HepG2 (cell line): ENCODE data around the gene SGPL1. TPM values are rescaled to one million over a fixed set of nuclear protein-coding genes. Genes with fewer than 3 reads are reported as not detected.

ENCODE experiments used
- HNRNPK ChIP-seq: fragments of 200-400 bp; formaldehyde crosslinking; IDR thresholded peaks from 2 replicates; pipeline ENCODE4 v1.6.1; 2018; ENCODE audit warnings: low read length, low read depth, moderate library complexity, mild to moderate bottlenecking; ENCODE audit not compliant: poor library complexity, severe bottlenecking
- IRF2 ChIP-seq: IDR thresholded peaks from 2 replicates; pipeline ENCODE4 v1.6.1; 2018; ENCODE audit warnings: missing genetic modification reagents, missing compliant biosample characterization
- MTF2 ChIP-seq: sonication (generic); formaldehyde crosslinking; IDR thresholded peaks from 2 replicates; pipeline ENCODE4 v1.5.0; 2020; ENCODE audit warnings: missing genetic modification reagents, borderline replicate concordance
- RAD21 ChIP-seq: fragments of 450-650 bp; formaldehyde crosslinking; IDR thresholded peaks from 2 replicates; pipeline ENCODE4 v1.5.0; 2020; ENCODE audit warnings: mild to moderate bottlenecking
- RBAK ChIP-seq: sonication (generic); formaldehyde crosslinking; IDR thresholded peaks from 2 replicates; pipeline ENCODE4 v1.5.1; 2020; ENCODE audit warnings: mild to moderate bottlenecking, missing genetic modification reagents
- RBM22 ChIP-seq: fragments of 200-400 bp; formaldehyde crosslinking; optimal IDR thresholded peaks from 2 replicates; pipeline ENCODE3; 2017; ENCODE audit warnings: mild to moderate bottlenecking, low read length, moderate library complexity
- SYNCRIP ChIP-seq: fragments of 200-400 bp; formaldehyde crosslinking; IDR thresholded peaks from 2 replicates; pipeline ENCODE4 v1.6.1; 2018; ENCODE audit warnings: mild to moderate bottlenecking, low read depth, low read length; ENCODE audit not compliant: insufficient read depth
- ZFP41 ChIP-seq: sonication (generic); formaldehyde crosslinking; IDR thresholded peaks from 2 replicates; pipeline ENCODE4 v1.4.0; 2020; ENCODE audit warnings: mild to moderate bottlenecking, missing genetic modification reagents, borderline replicate concordance
- polyA plus RNA-seq, 8 experiments: library from polyadenylated mRNA; depleted of rRNA in 3 of 8; stranded (reverse) in 7 of 8; unstranded in 1 of 8; fragments of >200 nt; fragmentation: Illumina TruSeq in 4 of 8; extraction: Trizol in 4 of 8; gene quantifications; 2 replicates each; pipeline versions ENCODE4 v1.2.1 to v1.2.3, GENCODE V29; 2011 to 2016; ENCODE audit warnings: low read depth in 4 of 8, missing spikeins in 1 of 8, mixed read lengths in 1 of 8; ENCODE audit not compliant: insufficient read depth in 1 of 8
- total RNA-seq, 5 experiments: library from RNA; depleted of rRNA; stranded (reverse); fragments of >200 nt; fragmentation: Illumina TruSeq; extraction: Trizol; gene quantifications; 2 replicates each; pipeline ENCODE4 v1.2.3, GENCODE V29; 2016; ENCODE audit warnings: low read depth in 1 of 5
- TF ChIP-seq, protein P1 (sequence below), 2 experiments: sonication (generic) in 1 of 2; formaldehyde crosslinking in 1 of 2; IDR thresholded peaks; 2 replicates each; pipeline versions ENCODE4 v1.4.0 to v1.6.1; 2018 to 2020; ENCODE audit warnings: missing genetic modification reagents in 2 of 2, borderline replicate concordance in 1 of 2, low read depth in 1 of 2, mild to moderate bottlenecking in 1 of 2, missing biosample characterization in 1 of 2
- TF ChIP-seq, protein P2 (sequence below): sonication (generic); formaldehyde crosslinking; IDR thresholded peaks from 2 replicates; pipeline ENCODE4 v1.5.1; 2020; ENCODE audit warnings: missing genetic modification reagents, mild to moderate bottlenecking, borderline replicate concordance
- TF ChIP-seq, protein P3 (sequence below): sonication (generic); formaldehyde crosslinking; IDR thresholded peaks from 2 replicates; pipeline ENCODE4 v1.4.0; 2020; ENCODE audit warnings: missing genetic modification reagents
- TF ChIP-seq, protein P4 (sequence below): sonication (generic); formaldehyde crosslinking; IDR thresholded peaks from 2 replicates; pipeline ENCODE4 v1.5.0; 2020; ENCODE audit warnings: mild to moderate bottlenecking, missing genetic modification reagents, moderate library complexity
- TF ChIP-seq, protein P5 (sequence below): sonication (generic); formaldehyde crosslinking; IDR thresholded peaks from 2 replicates; pipeline ENCODE4 v1.9.0; 2022; ENCODE audit warnings: missing genetic modification reagents, mild to moderate bottlenecking, borderline replicate concordance
- TF ChIP-seq, protein P6 (sequence below): sonication (generic); formaldehyde crosslinking; IDR thresholded peaks from 2 replicates; pipeline ENCODE4 v1.5.1; 2020; ENCODE audit warnings: mild to moderate bottlenecking, missing genetic modification reagents, moderate library complexity

SGPL1 gene
- total and polyA plus RNA-seq, 2 of the 13 experiments (the other 11 are each of a cell fraction or from before 2014, with no cell fraction given) = 17.6 to 25.0 TPM

DNA sequence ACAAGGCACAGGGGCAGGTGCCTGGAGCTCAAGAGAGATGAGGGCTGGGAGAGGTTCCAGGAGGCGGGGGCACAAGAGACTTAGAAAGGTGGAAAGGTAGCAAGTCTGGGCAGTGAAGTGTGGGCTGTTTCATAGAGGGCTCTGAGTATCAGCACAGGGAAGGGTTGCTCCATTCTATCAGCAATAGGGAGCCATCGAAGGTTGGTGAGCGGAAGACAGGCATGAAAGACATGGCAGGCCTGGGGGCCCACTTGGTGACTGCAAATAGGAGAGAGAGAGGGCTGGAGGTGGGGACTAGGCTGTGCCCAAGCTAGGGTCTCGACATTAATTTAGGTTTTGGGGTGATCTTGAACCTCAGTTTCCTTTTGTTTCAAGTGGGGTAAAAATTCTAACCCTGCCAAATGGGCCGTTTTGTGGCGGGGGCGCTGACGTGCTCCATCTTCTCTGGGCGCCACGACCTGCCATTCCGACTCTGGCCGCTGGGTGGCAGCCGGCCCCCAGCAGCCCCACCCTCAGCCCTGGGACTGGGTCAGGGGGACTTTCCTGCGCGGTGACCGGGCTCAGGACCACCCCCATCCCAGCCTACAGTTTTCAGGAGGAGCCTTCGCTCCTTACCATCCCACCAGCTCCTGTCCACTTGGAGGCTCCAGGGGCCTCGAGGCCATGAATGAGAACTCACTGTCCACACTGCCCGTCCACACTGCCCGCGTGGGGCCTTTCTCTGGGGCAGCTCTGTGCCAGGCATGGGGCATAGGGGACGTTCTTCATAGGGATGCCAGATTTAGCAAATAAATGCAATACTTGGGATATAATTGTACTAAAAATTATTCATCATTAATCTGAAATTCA, 109.9 kb downstream of the SGPL1 start (continued):
- TF ChIP-seq, protein P1, sequence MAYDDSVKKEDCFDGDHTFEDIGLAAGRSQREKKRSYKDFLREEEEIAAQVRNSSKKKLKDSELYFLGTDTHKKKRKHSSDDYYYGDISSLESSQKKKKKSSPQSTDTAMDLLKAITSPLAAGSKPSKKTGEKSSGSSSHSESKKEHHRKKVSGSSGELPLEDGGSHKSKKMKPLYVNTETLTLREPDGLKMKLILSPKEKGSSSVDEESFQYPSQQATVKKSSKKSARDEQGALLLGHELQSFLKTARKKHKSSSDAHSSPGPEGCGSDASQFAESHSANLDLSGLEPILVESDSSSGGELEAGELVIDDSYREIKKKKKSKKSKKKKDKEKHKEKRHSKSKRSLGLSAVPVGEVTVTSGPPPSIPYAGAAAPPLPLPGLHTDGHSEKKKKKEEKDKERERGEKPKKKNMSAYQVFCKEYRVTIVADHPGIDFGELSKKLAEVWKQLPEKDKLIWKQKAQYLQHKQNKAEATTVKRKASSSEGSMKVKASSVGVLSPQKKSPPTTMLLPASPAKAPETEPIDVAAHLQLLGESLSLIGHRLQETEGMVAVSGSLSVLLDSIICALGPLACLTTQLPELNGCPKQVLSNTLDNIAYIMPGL (CRISPR knock-in tag; IDR thresholded peaks at IDR 0.05; ENCODE audit: borderline replicate concordance in 1 of 2, low read depth in 1 of 2) = 0 out of 4 replicates have a peak, but pooled peaks of 1 of the 2 experiments have one; percentile 21
- TF ChIP-seq SYNCRIP (no peak), RBM22 (no peak), RAD21 (peak; percentile 85), HNRNPK (no peak), IRF2 (no peak), ZFP41 (CRISPR knock-in tag) (0 out of 2 replicates have a peak, but pooled peaks have one; percentile 27), MTF2 (no peak), RBAK (CRISPR knock-in tag) (no peak)
- TF ChIP-seq, protein P2, sequence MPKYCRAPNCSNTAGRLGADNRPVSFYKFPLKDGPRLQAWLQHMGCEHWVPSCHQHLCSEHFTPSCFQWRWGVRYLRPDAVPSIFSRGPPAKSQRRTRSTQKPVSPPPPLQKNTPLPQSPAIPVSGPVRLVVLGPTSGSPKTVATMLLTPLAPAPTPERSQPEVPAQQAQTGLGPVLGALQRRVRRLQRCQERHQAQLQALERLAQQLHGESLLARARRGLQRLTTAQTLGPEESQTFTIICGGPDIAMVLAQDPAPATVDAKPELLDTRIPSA (CRISPR knock-in tag) = no peak
- TF ChIP-seq, protein P3, sequence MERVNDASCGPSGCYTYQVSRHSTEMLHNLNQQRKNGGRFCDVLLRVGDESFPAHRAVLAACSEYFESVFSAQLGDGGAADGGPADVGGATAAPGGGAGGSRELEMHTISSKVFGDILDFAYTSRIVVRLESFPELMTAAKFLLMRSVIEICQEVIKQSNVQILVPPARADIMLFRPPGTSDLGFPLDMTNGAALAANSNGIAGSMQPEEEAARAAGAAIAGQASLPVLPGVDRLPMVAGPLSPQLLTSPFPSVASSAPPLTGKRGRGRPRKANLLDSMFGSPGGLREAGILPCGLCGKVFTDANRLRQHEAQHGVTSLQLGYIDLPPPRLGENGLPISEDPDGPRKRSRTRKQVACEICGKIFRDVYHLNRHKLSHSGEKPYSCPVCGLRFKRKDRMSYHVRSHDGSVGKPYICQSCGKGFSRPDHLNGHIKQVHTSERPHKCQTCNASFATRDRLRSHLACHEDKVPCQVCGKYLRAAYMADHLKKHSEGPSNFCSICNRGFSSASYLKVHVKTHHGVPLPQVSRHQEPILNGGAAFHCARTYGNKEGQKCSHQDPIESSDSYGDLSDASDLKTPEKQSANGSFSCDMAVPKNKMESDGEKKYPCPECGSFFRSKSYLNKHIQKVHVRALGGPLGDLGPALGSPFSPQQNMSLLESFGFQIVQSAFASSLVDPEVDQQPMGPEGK (CRISPR knock-in tag) = 0 out of 2 replicates have a peak, but pooled peaks have one; percentile 40
- TF ChIP-seq, protein P4, sequence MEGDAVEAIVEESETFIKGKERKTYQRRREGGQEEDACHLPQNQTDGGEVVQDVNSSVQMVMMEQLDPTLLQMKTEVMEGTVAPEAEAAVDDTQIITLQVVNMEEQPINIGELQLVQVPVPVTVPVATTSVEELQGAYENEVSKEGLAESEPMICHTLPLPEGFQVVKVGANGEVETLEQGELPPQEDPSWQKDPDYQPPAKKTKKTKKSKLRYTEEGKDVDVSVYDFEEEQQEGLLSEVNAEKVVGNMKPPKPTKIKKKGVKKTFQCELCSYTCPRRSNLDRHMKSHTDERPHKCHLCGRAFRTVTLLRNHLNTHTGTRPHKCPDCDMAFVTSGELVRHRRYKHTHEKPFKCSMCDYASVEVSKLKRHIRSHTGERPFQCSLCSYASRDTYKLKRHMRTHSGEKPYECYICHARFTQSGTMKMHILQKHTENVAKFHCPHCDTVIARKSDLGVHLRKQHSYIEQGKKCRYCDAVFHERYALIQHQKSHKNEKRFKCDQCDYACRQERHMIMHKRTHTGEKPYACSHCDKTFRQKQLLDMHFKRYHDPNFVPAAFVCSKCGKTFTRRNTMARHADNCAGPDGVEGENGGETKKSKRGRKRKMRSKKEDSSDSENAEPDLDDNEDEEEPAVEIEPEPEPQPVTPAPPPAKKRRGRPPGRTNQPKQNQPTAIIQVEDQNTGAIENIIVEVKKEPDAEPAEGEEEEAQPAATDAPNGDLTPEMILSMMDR (CRISPR knock-in tag) = peak; percentile 88
- TF ChIP-seq, protein P5, sequence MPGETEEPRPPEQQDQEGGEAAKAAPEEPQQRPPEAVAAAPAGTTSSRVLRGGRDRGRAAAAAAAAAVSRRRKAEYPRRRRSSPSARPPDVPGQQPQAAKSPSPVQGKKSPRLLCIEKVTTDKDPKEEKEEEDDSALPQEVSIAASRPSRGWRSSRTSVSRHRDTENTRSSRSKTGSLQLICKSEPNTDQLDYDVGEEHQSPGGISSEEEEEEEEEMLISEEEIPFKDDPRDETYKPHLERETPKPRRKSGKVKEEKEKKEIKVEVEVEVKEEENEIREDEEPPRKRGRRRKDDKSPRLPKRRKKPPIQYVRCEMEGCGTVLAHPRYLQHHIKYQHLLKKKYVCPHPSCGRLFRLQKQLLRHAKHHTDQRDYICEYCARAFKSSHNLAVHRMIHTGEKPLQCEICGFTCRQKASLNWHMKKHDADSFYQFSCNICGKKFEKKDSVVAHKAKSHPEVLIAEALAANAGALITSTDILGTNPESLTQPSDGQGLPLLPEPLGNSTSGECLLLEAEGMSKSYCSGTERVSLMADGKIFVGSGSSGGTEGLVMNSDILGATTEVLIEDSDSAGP (CRISPR knock-in tag) = 0 out of 2 replicates have a peak, but pooled peaks have one; percentile 31
- TF ChIP-seq, protein P6, sequence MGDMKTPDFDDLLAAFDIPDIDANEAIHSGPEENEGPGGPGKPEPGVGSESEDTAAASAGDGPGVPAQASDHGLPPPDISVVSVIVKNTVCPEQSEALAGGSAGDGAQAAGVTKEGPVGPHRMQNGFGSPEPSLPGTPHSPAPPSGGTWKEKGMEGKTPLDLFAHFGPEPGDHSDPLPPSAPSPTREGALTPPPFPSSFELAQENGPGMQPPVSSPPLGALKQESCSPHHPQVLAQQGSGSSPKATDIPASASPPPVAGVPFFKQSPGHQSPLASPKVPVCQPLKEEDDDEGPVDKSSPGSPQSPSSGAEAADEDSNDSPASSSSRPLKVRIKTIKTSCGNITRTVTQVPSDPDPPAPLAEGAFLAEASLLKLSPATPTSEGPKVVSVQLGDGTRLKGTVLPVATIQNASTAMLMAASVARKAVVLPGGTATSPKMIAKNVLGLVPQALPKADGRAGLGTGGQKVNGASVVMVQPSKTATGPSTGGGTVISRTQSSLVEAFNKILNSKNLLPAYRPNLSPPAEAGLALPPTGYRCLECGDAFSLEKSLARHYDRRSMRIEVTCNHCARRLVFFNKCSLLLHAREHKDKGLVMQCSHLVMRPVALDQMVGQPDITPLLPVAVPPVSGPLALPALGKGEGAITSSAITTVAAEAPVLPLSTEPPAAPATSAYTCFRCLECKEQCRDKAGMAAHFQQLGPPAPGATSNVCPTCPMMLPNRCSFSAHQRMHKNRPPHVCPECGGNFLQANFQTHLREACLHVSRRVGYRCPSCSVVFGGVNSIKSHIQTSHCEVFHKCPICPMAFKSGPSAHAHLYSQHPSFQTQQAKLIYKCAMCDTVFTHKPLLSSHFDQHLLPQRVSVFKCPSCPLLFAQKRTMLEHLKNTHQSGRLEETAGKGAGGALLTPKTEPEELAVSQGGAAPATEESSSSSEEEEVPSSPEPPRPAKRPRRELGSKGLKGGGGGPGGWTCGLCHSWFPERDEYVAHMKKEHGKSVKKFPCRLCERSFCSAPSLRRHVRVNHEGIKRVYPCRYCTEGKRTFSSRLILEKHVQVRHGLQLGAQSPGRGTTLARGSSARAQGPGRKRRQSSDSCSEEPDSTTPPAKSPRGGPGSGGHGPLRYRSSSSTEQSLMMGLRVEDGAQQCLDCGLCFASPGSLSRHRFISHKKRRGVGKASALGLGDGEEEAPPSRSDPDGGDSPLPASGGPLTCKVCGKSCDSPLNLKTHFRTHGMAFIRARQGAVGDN (CRISPR knock-in tag) = 0 out of 2 replicates have a peak, but pooled peaks have one; percentile 9
